ENCODE data around the gene TMC2. TPM values are rescaled to one million over a fixed set of nuclear protein-coding genes. Genes with fewer than 3 reads are reported as not detected.

Gene TMC2
- total RNA-seq, 1 donor from 2014 or later, result not detected

DNA sequence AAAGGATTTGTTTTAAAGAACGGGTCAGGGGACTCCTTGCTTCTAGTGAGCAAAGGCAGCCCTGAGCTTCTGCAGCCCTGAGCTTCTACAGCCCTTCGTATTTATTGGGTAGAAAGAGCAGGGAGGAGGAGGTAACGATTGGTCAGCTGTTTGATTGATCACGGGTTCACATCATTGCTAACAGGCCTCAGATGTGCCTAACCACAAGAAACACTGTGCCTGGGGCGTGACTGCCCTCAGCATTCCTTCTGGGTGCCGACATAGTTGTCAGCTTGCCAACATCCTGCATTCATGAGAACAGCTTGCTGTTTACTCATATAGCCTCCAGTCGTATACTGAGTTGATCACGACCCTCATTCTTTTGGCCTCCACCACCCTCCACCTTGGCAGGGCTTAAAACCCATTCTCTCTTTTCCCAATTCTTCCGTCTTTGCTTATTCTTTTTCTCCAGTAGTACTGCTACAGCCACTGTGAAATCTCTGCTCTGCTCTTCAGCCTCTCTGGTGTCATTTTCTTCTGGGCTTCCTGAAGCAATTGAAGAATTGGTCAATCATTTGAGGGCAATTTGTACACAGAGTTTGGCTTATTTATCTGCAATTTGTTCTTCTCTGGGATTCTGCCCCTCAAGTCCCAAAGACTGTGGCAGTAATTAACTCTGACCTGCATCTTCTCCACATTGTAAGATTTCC lies 90.6 kb downstream of the TMC2 start:
- no peak for DNase-seq (ENCODE audit: low spot score)

DNA sequence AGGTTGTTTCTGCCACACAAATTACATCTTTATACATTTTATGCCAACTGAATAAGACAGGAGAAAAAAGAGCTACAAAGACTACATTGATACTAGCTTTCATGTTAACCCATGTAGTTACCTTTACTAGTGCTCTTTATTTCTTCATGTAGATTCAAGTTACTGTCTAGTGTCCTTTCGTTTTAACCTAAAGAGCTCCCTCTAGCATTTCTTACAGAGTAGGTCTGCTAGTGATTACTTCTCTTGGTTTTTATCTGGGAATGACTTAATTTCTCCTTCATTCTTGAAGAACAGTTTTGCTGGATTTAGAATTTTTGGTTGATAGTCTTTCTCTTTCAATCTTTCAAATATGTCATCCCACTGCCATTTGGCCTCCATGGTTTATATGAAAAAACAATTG lies 94.9 kb downstream of the TMC2 start:
- no peak for DNase-seq (ENCODE audit: low spot score)

DNA sequence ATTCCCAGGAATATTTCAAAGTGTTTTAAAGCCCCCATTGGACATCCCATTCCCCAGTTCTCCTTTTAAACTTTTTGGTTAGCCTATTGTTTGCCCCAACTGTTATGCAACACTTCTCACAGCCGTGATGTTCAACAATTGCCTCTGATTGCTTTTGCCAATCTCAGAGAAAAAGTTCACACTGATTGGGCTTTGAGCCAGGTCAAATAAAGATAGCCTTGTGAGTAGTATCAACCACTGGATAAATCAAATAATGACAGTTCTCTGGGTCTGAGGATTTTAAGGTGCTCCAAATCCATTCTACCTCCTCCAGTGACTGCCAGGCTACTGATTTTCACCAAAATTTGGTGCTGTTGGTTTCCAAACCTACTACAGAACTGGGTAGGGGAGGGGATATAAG lies 97.0 kb downstream of the TMC2 start:
- DNase-seq (ENCODE audit: low spot score), result no peak

DNA sequence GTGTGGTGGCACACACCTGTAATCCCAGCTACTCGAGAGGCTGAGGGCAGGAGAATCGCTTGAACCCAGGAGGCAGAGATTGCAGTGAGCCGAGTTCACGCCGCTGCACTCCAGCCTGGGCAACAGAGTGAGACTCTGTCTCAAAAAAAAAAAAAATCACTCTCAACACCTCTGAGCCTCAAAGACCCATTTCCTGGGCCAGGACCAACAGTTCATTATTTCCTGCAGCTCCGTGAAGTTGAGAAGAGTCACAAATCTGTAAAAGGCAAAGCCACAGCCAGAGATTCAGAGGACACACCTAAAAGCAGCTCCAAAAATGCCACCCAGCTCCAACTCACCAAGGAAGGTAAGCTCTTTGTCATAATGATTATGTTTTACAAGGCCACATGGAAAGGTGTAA lies 100.9 kb downstream of the TMC2 start:
- no peak for DNase-seq (ENCODE audit: low spot score)

DNA sequence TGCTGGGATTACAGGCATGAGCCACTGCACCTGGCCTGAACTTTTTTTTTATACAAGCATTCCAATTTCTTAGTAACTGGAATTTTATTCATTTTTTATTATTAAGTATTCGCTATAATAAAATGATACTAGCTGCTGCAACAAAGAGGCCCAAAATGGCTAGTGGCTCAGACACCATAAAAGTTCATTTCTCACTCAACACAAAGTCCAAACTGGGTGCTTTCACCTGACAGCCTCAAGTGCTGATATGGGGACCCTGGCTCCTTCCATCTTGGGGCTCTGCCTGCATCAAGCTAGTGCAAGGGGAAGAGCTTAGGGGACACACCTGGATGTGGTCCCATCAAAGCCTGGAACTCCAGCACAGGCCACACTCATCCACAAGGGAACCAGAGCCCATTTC lies 103.9 kb downstream of the TMC2 start:
- DNase-seq (ENCODE audit: low spot score), result no peak

DNA sequence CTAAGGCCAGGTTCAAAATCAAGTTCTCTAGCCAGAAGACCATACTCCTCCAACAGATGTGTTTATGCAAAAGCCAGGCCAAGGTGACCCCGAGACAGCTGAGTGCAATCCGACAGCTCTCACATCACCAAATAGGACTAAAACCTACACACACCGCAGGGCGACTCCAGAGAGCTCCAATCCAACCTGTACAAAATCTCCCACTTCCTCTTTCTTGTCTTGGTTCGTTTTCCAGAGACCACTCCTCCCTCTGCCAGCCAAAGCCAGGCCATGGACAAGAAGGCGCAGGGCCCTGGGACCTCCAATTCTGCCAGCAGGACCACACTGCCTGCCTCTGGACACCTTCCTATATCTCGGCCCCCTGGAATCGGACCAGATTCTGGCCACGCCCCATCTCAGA lies 104.5 kb downstream of the TMC2 start:
- no peak for DNase-seq (ENCODE audit: low spot score)

DNA sequence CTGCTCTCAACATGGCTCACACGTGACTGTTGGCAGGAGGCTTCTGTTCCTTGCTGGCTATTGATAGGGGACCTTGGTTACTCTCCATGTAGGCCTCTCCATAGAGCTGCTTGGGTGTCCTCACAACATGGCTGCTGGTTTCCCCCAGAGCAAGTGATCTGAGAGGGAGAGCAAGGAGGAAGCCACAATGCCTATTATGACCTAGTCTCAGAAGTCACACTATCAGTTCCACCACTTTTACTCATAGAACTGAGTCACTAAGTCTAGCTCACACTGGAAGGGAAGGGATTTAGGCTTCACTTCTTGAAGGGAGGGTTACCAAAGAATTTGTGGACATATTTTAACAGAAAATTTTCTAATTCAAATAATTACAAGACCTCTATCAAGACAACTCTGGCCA lies 107.3 kb downstream of the TMC2 start:
- DNase-seq (ENCODE audit: low spot score), result no peak

DNA sequence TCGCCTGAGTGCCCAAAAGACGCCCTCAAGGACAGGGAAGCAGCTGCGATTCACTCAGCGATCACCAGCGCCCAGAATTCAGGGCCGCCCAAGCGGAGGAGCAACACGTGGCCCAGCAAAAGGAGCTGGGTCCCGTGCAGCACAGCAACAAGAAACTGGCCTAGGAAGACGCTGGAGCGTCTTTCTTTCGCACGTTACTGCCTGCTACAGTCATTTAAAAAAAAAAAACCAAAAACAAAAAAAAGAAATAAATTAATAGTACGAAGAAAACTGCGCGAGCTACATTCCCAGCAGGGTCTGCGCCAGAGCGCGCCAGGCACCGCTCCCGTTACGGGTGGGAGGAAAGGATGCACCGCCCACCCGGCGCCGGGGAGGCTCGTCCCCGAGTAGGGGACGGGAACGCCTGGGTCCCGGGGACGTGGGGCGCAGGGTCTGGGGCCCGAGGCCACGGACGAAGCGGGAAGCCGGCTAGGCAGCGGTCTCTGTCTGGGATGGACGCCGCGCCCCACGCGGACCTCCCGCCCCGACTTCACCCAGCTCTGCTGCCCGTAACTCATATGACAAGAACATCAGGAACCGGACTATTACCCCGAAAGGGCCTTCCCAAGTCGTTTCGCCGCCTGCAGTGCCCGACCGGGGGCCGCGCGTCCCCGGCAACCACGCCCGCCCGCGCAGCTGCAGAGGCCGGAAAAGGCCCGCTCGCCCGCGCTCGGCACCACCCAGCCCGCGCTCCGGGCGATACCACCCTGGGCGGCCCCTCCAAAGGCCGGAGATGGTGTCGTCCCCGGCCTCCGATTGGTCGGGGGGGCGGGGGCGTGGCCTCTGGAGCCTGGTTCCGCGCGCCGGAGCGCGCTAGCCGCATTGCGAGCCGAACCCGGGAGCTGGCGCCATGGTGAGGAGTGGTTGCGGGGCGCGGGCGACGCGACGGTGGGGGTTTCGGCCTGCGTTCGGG lies 115.7 kb downstream of the TMC2 start, which contains the start of gene NOP56:
Gene NOP56 (plus strand): TSS at position 861 of the 952 bp plus-strand sequence. CDS start 29 bp downstream, at position 890.
- DNase-seq (ENCODE audit: low spot score), result peak; percentile 93

DNA sequence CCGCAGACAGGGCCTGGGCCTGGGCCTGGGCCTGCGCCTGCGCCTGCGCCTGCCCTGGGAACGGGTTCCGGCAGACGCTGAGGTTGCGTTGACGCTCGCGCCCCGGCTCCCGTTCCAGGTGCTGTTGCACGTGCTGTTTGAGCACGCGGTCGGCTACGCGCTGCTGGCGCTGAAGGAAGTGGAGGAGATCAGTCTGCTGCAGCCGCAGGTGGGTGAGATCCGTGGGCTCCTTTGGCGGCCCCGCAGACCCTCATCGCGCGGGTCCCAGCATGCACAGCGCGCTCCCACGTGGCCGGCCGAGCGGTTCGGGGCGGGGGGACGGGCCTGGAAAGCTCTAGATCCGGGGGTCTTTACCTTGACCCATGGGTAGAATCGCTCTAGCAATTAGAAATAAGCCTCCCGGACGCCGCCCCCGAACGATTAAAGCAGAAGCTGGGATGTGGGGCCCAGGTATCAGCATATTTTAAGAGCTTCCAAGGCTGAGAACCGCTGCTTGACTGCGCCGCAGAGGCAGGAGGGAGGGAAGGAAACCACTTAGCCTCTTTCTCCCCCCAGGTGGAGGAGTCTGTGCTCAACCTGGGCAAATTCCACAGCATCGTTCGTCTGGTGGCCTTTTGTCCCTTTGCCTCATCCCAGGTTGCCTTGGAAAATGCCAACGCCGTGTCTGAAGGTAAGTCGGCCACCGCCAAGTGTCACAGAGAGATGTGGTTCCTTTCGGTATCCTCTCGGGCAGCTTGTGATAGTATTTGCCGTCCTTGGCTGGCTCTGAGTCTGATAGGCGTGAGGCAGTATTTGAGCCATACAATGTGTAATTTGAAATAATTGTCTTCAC lies 116.6 kb downstream of the TMC2 start:
- DNase-seq (ENCODE audit: low spot score), result no peak

DNA sequence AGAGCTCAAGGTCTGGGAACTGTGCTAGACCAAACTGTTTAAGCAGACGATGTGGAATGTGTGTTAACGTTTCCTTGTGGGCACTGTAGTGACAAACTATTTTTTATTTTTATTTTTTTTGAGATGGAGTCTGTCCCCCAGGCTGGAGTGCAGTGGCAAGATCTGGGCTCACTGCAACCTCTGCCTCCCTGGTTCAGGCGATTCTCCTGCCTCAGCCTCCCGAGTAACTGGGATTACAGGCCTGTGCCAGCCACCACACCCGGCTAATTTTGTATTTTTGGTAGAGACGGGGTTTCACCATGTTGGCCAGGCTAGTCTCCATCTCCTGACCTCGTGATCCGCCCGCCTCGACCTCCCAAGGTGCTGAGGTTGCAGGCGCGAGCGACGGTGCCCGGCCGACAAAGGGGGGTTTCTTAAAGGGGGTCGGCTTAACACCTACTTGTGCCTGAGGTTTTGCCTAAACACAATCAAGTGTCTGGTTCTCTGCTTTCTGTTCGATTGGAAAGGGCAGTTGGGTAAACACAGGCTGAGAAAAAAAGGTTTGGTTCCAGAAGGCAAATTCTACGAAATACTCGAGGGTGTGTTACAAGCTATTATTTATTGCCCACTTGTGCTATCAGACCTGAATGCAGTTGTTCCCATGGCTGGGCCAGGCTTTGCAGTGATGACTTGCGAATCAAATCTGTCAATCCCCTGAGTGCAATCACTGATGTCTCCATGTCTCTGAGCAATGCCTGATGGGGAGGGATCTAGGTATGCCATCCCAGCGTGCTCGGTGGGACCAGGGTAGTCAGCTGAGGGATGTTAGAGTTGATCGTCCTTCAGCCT lies 117.4 kb downstream of the TMC2 start:
- DNase-seq (ENCODE audit: low spot score), result no peak

DNA sequence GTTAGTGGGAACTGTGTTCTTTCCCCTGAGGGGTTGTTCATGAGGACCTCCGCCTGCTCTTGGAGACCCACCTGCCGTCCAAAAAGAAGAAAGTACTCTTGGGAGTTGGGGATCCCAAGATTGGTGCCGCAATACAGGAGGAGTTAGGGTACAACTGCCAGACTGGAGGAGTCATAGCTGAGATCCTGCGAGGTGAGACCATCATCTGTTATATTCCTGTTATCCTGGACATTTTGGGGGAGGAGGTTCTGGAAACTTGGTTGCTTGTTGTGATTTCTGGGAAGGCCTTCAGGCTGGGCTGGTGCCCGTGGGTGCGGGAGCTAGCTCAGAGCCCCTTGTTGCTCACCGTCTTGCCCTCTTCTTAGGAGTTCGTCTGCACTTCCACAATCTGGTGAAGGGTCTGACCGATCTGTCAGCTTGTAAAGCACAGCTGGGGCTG lies 118.0 kb downstream of the TMC2 start:
- DNase-seq (ENCODE audit: low spot score), result no peak

DNA sequence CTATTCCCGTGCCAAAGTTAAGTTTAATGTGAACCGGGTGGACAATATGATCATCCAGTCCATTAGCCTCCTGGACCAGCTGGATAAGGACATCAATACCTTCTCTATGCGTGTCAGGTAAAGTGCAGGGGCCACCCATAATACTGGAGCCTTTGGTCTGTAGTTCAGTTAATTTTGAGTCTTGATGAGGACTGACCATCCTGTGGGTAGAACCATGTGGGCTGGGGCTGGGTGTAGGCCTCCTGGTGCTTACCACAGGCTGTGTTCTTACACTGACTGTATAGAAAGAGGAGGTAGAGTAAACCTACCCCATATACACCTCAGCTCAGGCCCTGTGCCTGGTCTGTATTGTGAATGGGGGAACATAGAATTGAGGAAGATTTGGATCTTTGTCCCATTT lies 118.5 kb downstream of the TMC2 start:
- DNase-seq (ENCODE audit: low spot score), result no peak

DNA sequence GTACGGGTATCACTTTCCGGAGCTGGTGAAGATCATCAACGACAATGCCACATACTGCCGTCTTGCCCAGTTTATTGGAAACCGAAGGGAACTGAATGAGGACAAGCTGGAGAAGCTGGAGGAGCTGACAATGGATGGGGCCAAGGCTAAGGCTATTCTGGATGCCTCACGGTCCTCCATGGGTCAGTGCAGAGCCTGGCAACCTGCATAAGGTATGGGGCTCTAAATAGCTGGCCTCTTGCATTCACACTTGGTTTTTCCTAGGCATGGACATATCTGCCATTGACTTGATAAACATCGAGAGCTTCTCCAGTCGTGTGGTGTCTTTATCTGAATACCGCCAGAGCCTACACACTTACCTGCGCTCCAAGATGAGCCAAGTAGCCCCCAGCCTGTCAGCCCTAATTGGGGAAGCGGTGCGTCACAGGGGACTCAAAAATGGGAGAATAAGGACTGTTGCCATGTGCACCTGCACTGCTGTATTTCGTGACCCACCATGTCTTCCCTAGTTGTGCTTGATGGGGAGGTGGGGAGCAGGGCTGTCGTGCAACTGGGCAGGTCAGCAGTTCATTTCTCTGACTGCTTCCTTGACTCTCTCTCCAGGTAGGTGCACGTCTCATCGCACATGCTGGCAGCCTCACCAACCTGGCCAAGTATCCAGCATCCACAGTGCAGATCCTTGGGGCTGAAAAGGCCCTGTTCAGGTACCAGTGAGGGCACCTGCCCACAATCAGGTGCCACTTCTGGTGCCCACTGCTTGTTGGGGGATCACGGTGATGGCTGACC lies 119.2 kb downstream of the TMC2 start:
- DNase-seq (ENCODE audit: low spot score), result no peak

DNA sequence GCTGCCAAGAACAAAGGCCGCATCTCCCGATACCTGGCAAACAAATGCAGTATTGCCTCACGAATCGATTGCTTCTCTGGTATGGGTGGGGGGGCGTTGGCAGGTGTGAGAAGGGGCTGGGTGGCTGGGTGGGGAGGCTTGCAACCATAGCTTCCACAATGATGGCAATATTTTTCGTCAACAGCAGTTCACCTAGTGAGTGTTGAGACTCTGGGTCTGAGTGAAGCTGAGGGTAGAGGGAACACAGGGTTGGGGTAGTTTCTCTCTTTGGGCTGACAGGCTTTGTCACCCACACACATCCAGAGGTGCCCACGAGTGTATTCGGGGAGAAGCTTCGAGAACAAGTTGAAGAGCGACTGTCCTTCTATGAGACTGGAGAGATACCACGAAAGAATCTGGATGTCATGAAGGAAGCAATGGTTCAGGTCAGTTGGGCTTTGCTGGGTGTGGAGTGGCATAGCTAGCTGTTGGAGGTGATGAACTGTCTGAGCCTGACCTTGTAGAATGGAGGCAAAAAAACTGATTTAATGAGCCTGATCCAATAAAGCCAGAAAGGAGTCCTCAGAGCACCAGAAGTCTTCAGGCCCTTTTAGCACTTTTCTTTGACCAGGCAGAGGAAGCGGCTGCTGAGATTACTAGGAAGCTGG lies 120.2 kb downstream of the TMC2 start:
- no peak for DNase-seq (ENCODE audit: low spot score)

DNA sequence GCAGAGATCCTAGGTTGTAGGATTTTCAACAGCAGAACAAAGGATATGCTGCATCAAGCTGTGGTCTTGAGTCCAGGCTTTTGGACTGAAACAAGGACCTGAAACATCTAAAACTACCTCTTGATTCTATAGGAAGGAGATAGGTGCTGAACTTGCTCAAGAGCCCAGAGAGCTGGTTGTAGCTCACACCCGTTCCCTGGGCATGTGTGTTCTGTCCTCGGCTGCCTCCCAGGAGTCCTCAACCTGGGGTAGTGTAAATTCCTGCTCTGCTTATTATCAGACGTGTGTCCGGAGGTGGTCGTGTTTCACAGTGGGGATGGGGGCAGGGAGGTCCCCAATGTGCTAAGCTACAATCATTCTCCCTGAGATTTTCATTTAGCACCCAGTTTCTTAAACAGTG lies 120.9 kb downstream of the TMC2 start:
- no peak for DNase-seq (ENCODE audit: low spot score)

DNA sequence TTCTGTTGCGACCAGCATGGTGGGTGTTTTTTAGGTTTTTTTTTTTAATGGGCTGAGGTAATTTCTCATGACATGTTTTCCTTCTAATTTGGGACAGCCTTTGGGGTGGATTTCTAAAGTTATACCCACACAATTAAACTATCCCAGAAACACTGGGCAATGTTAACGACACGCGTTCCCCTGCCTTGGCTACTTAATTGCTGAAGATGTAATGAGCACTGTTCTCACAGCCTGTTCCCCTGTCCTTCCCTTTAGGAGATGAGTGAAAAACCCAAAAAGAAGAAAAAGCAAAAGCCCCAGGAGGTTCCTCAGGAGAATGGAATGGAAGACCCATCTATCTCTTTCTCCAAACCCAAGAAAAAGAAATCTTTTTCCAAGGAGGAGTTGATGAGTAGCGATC lies 121.3 kb downstream of the TMC2 start:
- no peak for DNase-seq (ENCODE audit: low spot score)

DNA sequence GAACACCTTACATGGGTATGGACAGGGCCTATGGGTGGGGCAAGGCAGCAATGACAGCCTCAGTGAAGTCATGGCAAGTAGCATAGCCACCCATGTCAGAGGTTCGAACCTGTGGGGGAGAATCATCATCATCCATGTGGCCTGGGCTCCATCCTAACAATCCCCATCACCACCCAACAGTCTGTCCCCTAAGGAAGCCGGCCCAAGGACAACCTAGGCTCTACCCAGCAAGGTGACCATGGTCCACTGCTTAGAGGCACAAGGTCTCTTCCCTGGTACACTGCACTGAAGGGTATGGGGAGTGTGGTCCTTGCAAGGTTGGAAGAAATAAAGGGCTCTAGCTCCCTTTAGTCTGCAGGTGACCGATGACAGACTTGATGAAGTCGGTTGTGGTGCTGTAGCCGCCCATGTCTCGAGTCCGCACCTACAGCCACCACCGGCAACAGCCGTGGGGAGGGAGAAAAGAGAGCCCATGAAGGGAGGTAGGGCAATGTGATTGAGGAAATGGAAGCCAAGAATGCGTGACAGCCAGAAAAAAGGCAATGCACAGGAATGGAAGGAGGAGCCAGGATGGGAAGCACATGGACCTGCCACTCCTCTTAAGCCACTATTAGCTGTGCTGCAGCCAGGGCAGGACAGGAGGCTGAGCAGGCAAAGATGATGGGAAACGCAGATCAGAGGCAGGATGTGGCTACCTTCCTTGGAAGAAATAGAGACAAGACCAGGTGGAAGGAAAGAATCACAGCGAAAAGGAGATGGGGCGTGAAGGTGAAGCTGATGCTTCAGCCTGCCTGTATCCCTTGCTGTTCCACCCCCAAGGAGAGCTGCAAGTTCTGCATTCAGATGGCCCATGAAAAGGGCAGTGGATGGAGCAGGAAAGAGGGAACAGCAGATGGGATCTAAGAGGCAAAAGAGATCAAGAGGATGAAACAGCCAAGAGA lies 122.3 kb downstream of the TMC2 start:
- no peak for DNase-seq (ENCODE audit: low spot score)

DNA sequence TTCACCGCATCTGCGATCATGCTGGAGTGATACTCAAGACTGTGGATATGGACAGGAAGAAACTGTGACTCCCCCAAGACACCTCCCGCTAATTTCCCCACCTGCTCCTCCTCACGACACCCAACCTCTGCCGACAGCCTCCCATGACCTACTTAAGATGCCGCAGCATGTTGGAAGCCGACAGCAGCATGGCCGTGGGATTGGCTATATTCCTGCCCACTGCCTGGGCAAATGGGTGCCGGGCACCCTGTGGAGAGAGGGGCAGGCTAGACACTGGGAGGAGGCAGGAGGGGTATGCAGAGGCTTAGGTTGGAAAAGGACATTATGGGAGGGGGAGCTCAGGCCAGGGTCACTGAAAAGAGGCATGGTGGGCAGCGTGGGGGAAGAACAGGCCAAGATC lies 123.2 kb downstream of the TMC2 start:
- no peak for DNase-seq (ENCODE audit: low spot score)
